Stimulated activated CD4-positive, alpha-beta T cell treated with anti-CD3 and anti-CD28 coated beads, Interleukin-2, amount 100 ng/mL, for 48 hours (primary cell): ENCODE measurements around the gene HRCT1.
"Not testable (repeated sequence)": the region's sequence is repeated elsewhere in the genome, so short reads cannot be mapped to it uniquely, and the experiment has no call there.

Source experiments
- DNase-seq, 2 donors: peaks; one replicate each; pipeline ENCODE4 v3.0.0-alpha.2; 2020

The HRCT1 gene

GRCh38 chr9:35919212-35920008, 13.4 kb downstream of the HRCT1 start:
- DNase-seq, result no peak

- no peak for DNase-seq
These were observed 14.1 kb downstream of the HRCT1 start for GRCh38 chr9:35920051-35920620.

GRCh38 chr9:35923598-35923926, 17.6 kb downstream of the HRCT1 start:
- DNase-seq, result no peak

DNA sequence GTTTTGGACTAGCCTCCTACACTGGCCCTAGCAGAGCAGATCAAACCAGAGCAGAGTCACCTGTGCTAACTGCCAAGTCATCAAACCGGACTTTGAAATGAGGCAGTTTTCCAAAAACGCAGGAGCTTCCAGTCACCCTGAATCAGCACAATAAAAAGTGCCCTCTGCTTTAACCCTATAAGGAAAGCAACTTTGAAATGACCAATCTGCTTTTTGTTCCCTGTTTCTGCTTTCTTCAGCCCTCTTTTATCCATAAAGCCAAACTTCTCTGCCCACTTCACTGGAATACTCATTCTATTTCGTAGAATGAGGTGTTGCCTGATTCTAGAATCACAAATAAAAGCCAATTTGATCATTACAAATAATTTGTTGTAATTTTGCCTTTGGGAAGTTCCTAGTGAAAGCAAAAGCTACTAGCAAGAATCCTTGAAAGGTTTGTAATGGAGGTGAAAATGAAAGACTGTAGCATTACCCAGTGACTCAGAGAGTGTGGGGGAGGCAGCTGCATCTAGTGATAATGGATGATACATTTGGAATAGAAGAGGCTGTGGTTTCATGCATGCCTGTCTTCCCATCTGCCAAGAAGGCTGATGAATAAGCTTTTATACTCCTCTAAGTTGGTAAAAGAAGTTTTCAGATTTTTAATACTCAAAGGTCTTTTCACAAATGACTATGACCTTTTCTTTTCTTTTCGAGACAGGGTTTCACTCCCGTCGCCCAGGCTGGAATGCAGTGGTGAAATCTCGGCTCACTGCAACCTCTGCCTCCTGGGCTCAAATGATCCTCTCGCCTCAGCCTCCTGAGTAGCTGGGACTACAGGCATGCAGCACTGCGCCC, 18.1 kb downstream of the HRCT1 start:
- peak in 1 of 2 donors; percentile 25 for DNase-seq

DNA sequence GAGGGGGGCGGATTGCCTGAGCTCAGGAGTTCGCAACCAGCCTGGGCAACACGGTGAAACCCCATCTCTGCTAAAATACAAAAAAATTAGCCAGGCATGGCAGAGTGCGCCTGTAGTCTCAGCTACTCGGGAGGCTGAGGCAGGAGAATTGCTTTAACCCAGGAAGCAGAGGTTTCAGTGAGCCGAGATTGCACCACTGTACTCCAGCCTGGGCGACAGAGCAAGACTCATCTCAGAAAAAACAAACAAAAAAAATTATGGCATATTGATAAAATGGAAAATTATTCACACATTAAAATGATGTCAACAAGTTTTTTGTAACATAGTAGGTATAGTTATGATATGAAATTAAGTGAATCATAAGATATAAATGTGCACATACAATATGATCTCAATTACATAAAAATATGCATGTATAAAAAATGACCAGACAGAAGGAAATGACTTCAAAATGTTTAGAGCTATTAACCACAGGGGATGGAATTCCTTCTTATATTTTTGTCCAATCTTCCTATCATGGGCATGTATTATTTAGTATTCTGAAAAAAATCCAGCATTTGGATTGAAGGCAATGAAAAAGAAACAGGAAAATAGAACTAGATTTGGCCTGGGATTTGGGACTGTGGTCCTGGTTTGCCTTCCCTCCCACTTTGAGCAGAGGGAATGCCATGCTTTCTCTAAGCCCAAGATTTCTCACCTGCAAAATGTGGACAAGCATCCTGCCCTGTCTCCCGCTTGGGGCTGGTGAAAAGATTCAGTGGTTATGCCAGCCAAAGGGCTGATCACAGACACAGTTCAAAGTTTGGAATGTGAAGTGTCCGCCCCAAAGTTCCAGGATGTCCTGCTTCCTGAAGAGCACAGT, 22.8 kb downstream of the HRCT1 start:
- no peak for DNase-seq

- DNase-seq, result no peak
These were observed 23.4 kb downstream of the HRCT1 start for GRCh38 chr9:35929453-35929718.

GRCh38 chr9:35930521-35930920, 24.5 kb downstream of the HRCT1 start:
- no peak for DNase-seq

- DNase-seq, result no peak
These were observed 25.0 kb downstream of the HRCT1 start for GRCh38 chr9:35930989-35931388.

DNA sequence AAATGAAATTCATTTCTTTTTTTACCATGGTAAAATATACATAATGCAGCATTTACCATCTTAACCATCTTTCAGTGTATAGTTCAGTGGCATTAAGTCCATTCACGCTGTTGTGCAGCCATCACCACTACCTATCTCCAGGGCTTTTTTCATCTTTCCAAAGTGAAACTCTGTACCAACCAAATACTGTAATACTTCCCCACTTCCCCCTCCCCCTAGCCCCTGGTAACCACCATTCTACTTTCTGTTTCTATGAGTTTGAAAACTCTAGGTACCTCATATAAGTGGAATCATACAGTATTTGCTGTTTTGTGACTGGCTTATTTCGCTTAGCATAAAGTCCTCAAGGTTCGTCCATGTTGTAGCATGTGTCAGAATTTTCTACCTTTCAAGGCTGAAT, 26.7 kb downstream of the HRCT1 start:
- DNase-seq, result no peak

- no peak for DNase-seq
These were observed 27.6 kb downstream of the HRCT1 start for GRCh38 chr9:35933550-35934067.

DNA sequence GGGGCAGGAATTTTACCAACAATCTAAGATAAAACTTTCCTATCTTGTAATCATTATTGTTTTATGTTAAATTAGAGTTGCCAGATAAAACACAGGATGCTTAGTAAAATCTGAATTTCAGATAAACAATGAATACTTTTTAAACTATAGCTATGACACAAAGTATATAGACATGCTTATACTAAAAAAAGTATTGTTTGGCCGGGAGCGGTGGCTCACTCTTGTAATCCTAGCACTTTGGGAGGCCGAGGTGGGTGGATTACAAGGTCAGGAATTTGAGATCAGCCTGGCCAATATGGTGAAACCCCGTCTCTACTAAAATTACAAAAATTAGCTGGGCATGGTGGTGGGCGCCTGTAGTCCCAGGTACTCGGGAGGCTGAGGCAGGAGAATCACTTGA, 28.1 kb downstream of the HRCT1 start:
- not testable (repeated sequence) for DNase-seq

GRCh38 chr9:35935261-35935660, 29.3 kb downstream of the HRCT1 start:
- no peak for DNase-seq

GRCh38 chr9:35935755-35936509, 29.9 kb downstream of the HRCT1 start:
- no peak for DNase-seq

DNA sequence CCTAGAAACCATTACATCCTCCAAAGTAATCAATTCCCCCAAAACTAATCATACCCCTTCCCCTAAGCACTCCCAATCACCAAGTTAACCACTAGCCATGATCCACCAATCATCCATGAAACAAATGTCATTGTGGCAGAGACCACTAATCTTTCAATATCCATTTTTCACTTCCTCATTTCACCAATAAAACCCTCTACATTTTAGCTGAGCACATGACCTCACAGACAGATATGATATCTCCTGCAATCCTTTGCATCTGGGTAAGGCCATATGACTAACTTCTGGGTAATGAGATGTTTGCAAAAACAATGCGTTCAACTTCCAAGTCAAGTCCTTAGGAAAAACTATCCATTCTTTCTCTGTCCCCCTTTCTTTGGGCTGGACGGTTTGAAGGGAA, 31.2 kb downstream of the HRCT1 start:
- no peak for DNase-seq

DNA sequence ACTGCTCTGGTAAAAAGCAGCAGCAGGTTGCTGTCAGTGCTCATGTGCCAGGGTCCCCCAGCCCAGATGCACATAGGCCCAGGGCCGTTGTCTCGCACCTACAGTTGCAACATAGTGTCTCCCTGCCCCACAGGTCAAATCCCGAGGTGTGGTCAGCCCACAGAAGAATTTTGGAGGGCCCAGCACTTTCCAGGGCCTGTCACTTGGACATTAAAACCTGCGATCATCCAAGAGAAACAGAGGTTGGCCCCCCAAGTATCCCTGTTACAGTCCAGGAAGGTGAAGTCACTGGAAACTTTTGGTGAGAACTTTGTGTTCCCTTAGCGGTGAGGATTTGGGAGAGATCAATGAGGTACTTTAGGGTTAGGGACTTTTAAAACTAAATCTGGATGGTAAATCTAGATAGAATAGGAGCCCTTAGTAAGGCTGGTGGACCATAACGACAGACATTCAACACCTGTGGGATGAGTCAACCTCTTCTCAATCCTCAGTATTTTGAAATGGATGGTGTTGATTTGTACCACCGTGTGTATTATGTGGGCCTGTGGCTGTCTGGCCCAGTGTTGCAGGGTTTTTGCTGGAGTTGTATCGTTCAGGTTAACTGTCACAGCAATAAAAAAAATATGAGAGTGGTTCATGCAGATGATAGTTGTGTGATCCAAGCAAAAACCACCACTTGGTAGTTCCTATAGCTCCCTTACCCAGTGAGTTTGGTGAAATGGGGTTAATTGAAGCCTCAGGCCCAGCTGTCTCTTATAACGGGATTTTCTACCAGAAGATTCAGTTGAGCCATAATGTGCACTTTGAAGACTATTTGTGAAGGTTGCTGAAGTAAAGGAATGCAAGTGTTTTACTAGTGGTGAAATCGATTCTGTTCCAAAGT, 32.7 kb downstream of the HRCT1 start:
- no peak for DNase-seq

DNA sequence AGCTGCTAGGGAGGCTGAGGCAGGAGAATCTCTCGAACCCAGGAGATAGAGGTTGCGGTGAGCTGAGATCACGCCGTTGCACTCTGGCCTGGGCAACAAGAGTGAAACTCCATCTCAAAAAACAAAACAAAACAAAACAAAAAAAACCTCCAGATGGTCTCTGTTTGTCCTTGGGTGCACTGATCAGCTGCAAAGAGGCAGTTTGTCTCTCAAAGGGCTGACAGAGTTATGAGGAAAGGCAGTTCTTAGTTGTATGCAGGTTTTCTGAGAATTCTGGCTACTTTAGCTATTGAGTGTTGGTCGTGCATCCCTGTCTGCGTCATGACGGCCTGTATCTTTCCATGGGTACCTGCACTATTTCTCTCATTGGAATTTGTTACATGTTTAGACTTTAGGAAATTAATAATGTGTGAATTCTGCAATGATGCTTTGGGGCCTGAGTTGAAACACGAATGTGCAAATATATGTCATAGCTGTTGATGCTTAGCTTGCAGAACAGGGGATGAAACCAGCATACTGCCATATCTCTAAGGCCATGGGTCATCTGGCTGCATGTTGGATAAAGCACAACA, 33.8 kb downstream of the HRCT1 start:
- no peak for DNase-seq

DNA sequence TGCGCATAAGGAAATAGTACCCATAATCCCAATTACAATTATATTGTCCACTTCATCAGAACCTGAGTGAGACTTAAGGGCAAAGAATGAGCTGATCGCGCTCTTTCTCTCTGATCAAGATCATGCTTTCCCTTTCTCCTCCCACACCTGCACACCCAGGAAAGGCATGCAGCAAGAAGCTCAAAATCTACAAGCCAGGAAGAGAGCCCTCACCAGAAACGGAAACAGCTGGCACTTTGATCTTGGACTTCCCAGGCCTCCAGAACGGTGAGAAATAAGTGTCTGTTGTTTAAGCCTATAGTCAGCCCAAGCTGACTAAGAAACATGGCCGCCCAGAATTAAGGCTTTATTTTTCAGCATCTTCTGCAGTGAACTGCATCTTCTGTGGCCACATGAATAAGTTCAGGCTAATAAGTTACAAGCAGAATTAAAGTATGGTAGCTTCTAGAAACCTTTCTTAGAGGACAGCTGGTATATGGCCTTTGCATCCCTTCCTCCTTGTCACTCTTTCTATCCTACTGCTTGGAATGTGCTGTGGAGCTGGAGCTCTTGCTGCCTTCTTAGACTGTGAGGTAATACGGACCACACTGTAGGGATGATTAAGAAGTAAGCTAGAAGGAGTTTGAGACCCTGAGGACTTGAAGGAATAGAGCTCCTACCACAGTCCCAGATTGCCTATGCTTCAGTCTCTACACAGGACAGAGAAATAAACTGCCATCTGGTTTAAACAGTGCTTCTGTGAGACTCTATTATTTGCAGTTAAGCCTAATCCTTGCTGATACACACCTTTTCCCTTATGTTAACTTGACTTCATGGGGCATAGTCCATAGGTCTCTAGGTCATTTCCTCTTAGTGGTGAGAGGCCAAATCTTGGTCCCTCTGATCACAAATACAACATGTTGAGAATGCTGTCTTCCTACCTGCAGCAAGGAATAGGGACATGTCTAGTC, 34.7 kb downstream of the HRCT1 start:
- DNase-seq, result no peak

- DNase-seq, result no peak
These were observed 36.3 kb downstream of the HRCT1 start for GRCh38 chr9:35942286-35942685.

DNA sequence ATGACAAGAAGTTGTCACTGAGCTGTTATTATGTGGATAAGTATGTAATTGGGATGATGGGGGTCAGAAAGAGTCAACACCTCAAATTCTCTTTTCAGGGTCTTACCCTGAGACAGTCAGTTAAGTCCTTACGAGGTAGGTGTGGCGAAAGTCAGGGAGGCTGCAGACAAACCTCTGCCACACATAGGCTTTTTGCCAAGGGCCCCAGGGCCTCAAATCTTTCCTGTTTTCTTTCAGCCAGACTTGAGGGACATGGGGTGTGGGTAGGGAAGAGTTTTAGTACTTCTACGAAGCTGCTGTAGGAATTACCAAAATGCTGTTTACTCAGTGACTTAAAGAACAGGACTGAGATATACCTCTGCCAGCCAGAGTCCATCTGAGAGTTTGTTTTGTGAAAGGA, 38.2 kb downstream of the HRCT1 start:
- no peak for DNase-seq

DNA sequence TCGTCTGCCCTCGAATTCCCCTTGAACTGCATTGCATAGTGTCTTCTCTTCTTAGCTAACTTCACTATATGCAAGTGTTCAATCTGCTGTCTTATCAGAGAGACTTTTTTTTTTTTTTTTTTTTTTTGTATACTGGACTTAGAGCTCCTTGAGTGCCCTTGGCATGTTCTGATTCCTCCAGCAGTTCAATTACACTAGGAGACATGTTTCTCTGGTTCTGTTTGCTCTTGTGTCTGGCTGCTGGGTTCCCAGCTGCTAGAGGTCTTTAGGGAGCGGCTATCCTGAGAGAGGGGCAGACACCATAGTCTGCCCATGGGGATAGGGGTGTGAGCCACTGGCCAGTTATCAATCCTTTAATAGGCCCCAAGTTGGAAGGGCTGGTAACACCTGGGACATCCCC, 38.8 kb downstream of the HRCT1 start:
- no peak for DNase-seq
